ENCODE results near the gene ATP8B2.

DNA sequence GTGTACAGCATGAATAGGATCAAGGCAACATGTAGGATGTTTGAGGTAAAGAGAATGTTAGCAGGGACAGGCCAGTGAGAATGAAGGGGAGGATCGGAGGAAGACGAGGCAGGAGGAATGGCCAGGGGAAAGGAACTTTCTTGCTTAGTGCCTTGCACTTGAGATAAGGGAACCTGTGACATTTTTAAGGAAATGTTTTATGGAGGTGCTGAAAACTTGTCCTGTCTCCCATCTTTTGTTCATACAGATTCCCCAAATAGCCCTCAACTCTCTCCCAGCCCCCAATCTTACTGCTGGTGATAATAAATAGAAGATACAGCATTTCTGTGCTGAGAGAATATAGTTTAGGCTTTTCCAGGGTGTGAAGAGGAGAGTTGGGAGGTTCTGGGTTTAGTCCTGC is 13.6 kb downstream of the ATP8B2 start:
- TF ChIP-seq, protein P1, sequence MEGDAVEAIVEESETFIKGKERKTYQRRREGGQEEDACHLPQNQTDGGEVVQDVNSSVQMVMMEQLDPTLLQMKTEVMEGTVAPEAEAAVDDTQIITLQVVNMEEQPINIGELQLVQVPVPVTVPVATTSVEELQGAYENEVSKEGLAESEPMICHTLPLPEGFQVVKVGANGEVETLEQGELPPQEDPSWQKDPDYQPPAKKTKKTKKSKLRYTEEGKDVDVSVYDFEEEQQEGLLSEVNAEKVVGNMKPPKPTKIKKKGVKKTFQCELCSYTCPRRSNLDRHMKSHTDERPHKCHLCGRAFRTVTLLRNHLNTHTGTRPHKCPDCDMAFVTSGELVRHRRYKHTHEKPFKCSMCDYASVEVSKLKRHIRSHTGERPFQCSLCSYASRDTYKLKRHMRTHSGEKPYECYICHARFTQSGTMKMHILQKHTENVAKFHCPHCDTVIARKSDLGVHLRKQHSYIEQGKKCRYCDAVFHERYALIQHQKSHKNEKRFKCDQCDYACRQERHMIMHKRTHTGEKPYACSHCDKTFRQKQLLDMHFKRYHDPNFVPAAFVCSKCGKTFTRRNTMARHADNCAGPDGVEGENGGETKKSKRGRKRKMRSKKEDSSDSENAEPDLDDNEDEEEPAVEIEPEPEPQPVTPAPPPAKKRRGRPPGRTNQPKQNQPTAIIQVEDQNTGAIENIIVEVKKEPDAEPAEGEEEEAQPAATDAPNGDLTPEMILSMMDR (IDR thresholded peaks at IDR 0.05), result no peak
- TF ChIP-seq POLR2A (IDR thresholded peaks at IDR 0.05), result no peak
- no peak for TF ChIP-seq EP300 (IDR thresholded peaks at IDR 0.05)
